Effector memory CD8-positive, alpha-beta T cell (primary cell): ENCODE measurements around the gene PCGF3.

Experiments used
- ATAC-seq: fragments of 150-1000 bp; cut with Tn5 transposase; replicated peaks from 2 replicates; pipeline ENCODE4 v1.10.0; 2021; ENCODE audit warnings: mild to moderate bottlenecking, moderate library complexity
- DNase-seq, 3 experiments: peaks; one replicate each; pipeline ENCODE4 v3.0.0; 2021
- H3K27ac Mint-ChIP-seq, 2 donors: one replicate each; pipeline ENCODE4 v1.8.0; 2022; ENCODE audit warnings: mild to moderate bottlenecking in 2 of 2, mixed read lengths in 2 of 2, moderate library complexity in 2 of 2
- H3K27me3 Mint-ChIP-seq, 2 donors: one replicate each; pipeline ENCODE4 v1.8.0; 2022; ENCODE audit warnings: mixed read lengths in 2 of 2
- H3K36me3 Mint-ChIP-seq: one replicate; pipeline ENCODE4 v1.8.0; 2022; ENCODE audit warnings: mild to moderate bottlenecking, moderate library complexity, mixed read lengths; ENCODE audit not compliant: insufficient read depth
- H3K4me1 Mint-ChIP-seq, 2 donors: one replicate each; pipeline ENCODE4 v1.8.0; 2022; ENCODE audit warnings: low read depth in 2 of 2, mixed read lengths in 2 of 2
- H3K4me3 Mint-ChIP-seq, 2 donors: one replicate each; pipeline ENCODE4 v1.8.0; 2022; ENCODE audit warnings: mild to moderate bottlenecking in 2 of 2, mixed read lengths in 2 of 2, moderate library complexity in 2 of 2
- H3K9me3 Mint-ChIP-seq, 2 donors: one replicate each; pipeline ENCODE4 v1.8.0; 2022; ENCODE audit warnings: mixed read lengths in 2 of 2

The PCGF3 gene

DNA sequence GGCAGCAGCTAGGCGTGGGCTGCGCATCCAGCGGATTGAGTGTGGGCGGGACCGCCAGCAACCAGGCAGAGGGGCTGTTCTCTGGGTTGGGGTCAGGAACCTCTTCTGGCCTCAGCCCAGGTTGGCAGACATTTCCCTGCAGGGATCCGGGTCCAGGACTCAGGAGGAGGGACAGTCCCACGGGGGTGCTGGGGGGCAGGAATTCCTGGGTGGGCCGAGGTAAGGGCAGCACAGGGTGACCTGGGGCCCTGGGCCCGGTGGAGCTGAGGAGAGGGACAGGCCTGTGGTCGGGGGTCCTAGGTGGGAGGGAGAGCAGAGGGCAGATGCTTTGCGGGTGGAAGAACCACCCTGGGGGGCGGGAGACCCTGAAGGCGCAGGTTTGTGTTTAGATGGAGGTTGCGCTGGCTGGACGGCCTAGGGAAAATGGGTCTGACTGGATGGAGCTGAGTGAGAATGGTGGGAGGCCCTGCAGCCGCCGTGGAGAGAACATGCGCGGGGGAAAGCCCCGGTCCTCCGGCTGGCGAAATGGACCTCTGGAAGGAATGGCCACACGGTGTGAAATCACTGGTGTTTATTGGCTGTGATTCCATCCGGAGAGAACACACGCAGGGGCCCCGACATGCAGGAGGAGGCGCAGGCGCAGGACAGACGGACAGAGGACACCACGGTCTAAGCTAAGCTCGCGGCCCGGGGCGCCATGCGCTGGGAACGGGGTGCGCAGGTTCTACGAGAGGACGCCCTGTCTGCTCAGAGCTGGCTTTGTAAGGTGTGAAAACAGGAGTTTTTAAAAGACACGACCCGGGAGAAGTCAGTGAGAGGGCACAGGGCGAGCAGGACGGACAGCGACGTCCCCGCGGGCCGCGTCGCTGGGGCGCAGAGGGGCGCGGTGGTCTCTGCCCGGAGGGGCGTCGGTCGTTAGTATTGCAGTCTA, 79.0 kb downstream of the PCGF3 start:
- Mint-ChIP-seq H3K4me1 (peaks cover 22 to 24% of the 10 kb centered on the region in 2 donors), H3K36me3 (peaks cover 34% of the 10 kb centered on the region), H3K27me3 (peaks cover 22 to 28% of the 10 kb centered on the region in 2 donors), H3K4me3 (peak overlapping the region; percentile 35 to 55), H3K27ac (no peak overlapping the region), H3K9me3 (no peaks in the 10 kb centered on the region)
- DNase-seq: no peak
- ATAC-seq: no peak

DNA sequence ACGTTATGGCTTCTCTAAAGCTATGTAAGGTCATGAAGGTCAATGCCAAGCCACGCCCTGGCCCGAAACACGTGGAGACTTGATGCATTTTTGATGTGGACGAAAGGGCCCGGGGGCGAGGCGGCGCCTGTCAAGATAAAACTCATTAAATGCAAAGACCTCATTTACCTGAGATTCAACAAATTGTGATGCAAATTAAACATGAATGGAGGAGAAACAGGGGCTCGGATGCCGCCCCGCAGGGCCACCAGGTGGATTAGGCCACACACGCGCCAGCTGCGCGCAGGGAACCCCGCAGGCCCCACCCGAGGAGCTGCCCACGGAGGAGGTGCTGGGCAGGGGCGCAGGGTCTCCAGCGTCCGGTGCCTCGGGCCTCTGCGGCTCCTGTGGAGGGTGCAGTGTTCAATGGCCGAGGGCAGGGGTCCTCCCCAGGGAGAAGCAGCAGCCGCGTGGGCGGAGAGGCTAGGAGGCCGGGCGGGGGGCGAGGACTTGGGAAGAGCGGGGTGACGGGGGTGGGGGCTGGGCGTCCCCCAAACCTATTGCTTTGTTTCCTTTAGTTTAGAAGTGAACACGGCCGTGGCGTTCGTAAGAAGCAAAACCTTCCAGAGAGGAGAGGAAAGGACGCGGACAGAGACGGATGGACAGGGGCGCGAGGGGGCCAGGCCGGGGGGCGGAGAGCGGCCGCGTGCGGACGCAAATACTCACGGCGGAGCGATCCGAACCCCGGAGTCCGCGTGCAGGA, 79.9 kb downstream of the PCGF3 start:
- Mint-ChIP-seq H3K27ac (no peak overlapping the region), H3K4me1 (peaks cover 14 to 16% of the 10 kb centered on the region in 2 donors), H3K9me3 (no peaks in the 10 kb centered on the region), H3K27me3 (peaks cover 23 to 28% of the 10 kb centered on the region in 2 donors), H3K4me3 (peak overlapping the region; percentile 35 to 55), H3K36me3 (peaks cover 26% of the 10 kb centered on the region)
- DNase-seq: no peak
- no peak for ATAC-seq

DNA sequence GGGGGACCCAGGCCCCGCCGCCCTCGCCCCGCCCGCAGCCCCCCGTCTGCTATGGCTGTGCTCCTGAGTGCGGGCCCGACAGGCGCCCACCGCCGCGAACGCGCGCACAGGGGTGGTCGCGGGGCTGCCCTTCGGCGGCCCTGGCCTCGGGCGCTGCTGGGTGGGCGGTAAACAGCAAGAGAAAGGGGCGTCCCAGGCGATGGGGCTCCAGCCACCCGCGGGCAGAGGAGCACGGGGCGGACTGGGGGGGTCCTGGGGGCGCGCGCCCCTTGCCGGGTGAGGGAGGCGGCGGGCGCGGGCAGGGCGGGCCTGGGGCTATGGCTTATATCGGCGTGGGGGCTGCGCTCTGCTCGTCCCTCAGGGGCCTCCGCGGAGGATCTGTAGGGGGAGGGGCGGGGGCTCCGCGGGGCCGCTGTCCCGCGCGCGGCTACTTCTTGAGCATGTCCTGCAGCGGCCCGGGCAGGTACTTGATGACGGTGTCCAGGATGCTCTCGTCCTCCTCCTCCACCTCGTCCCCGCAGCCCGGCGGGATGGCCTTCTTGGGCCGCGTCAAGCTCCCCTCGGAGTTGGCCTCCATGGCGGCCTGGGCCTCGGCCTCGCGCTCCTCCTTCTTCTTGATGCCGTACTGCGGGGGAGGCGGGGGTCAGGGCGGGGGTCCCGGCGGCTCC, 80.6 kb downstream of the PCGF3 start:
- peaks cover 14 to 16% of the 10 kb centered on the region in 2 donors for H3K4me1 Mint-ChIP-seq
- H3K9me3 Mint-ChIP-seq: no peaks in the 10 kb centered on the region
- no peak for DNase-seq
- no peak for ATAC-seq
- H3K36me3 Mint-ChIP-seq: peaks cover 19% of the 10 kb centered on the region
- peak overlapping the region; percentile 8 to 55 for H3K4me3 Mint-ChIP-seq
- no peak overlapping the region for H3K27ac Mint-ChIP-seq
- peaks cover 28 to 29% of the 10 kb centered on the region in 2 donors for H3K27me3 Mint-ChIP-seq

DNA sequence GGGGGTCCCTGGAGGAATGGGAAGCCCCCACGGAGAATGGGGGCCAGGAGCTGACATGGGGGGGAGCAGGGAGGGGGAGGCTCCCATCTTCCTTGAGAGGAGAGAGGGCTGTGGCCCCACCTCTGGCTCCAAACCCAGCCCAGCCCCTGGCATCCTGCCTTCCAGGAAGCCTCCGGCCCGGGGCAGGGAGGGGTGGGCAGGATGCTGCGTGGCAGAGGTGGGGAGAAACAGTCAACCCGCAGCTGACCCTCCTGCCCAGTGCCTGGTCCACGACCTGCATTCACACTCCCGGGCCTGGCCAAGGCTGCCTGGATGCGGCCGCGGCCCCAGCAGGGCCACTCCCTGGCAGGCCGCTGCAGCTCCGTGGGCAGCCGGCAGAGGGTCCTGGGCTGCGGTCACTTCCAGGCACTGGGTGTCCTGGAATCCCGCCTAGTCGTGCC, 81.2 kb downstream of the PCGF3 start:
- peaks cover 12% of the 10 kb centered on the region for H3K36me3 Mint-ChIP-seq
- H3K4me3 Mint-ChIP-seq: peak overlapping the region in 1 of 2 donors; percentile 53
- H3K27me3 Mint-ChIP-seq: peaks cover 28 to 29% of the 10 kb centered on the region in 2 donors
- no peak for ATAC-seq
- DNase-seq: no peak
- H3K4me1 Mint-ChIP-seq: peaks cover 14 to 16% of the 10 kb centered on the region in 2 donors
- no peaks in the 10 kb centered on the region for H3K9me3 Mint-ChIP-seq
- H3K27ac Mint-ChIP-seq: no peak overlapping the region

DNA sequence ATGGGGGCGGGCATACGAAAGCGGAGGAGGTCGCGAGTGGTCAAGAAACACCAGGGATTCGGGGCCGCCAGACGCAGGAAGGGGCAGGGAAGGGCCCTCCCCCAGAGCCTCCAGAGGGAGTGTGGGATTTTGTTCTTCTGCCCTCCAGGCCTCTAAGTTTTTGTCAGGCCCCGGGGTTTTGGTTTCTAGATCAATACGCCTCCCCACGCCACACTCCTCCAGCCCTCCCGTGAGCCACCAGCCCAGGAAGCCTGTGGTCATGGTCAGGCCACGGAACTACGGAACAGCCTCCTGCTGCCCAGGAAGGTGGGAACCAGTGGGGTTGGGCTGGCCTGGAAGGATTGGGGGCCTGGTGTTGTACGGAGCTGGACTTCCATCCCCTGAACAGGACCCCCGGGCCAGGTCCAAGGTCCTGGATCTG, 81.9 kb downstream of the PCGF3 start:
- ATAC-seq (no peak), DNase-seq (no peak)
- no peak overlapping the region for H3K27ac Mint-ChIP-seq
- H3K4me1 Mint-ChIP-seq: peaks cover 8 to 11% of the 10 kb centered on the region in 2 donors
- H3K27me3 Mint-ChIP-seq: peaks cover 31 to 32% of the 10 kb centered on the region in 2 donors
- peak overlapping the region in 1 of 2 donors; percentile 53 for H3K4me3 Mint-ChIP-seq
- H3K36me3 Mint-ChIP-seq: peaks cover 9% of the 10 kb centered on the region
- H3K9me3 Mint-ChIP-seq: no peaks in the 10 kb centered on the region

DNA sequence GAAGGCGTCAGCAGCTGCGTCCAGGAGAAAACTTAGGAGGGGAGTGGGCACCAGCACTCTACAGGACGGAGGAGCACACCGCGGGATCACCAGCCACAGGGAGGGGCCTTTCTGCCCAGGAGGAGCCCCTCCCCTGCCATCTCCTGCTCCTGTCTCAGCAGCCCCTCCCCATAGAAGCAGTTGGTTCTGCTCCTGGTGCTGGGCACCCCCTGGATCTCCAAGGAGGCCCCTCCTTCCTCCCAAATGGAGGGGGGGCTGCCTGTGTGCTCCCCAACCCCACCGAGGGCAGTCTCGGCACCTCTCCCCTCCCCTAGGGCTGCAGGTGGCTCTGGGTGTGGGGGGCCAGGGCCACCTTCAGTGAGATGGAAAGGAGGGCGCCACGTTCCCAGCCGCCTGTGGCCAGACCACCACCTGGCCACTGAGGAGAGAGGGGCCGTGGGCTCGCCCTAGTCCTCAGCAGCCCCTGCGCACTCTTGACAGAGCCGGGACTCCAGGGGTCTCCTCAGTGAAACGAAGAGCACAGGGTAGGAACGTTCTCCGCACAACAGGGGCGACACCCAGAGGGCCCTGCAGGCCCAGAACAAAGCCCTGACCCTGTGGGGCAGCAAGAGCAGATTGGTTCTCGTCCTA, 82.5 kb downstream of the PCGF3 start:
- H3K4me1 Mint-ChIP-seq: peaks cover 13 to 17% of the 10 kb centered on the region in 2 donors
- H3K9me3 Mint-ChIP-seq: no peaks in the 10 kb centered on the region
- H3K27ac Mint-ChIP-seq: no peak overlapping the region
- peaks cover 8% of the 10 kb centered on the region for H3K36me3 Mint-ChIP-seq
- no peak overlapping the region for H3K4me3 Mint-ChIP-seq
- ATAC-seq (no peak), DNase-seq (no peak)
- peaks cover 37% of the 10 kb centered on the region in 2 donors for H3K27me3 Mint-ChIP-seq

DNA sequence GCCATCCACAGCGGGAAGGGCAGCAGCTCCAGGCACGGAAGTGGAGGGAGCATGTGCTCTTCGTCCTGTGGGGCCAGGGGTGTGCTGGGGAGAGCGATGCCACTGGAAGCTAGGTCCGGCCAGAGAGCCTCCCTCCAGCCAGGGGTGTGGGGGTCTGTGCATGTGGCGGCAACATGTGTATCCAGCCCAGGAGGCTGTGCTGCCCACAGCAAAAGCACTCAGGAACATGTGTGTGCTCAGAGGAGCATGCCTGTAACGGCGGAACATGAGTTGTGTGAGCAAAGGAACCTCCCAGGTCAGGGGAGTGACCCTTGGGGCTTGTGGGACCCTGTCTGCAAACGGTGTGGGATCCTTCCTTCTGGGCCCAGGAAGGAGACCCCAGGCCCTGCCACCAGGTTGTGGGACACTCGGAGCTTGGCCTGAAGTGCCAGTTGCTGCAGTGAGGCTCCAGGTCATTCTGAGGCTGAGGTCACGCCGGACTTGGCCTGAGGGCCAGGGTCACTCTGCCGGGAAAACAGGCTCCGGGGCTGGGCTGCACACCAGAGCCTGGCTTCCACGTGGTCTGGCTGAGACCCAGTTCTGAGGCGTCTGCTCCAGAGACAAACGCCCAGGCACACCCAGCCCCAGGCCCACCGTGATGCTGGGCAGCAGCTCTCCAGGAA, 83.1 kb downstream of the PCGF3 start:
- Mint-ChIP-seq H3K36me3 (peaks cover 8% of the 10 kb centered on the region), H3K9me3 (no peaks in the 10 kb centered on the region), H3K27ac (no peak overlapping the region), H3K4me1 (peaks cover 15 to 17% of the 10 kb centered on the region in 2 donors), H3K27me3 (peaks cover 43% of the 10 kb centered on the region in 2 donors), H3K4me3 (no peak overlapping the region)
- DNase-seq (no peak), ATAC-seq (no peak)

DNA sequence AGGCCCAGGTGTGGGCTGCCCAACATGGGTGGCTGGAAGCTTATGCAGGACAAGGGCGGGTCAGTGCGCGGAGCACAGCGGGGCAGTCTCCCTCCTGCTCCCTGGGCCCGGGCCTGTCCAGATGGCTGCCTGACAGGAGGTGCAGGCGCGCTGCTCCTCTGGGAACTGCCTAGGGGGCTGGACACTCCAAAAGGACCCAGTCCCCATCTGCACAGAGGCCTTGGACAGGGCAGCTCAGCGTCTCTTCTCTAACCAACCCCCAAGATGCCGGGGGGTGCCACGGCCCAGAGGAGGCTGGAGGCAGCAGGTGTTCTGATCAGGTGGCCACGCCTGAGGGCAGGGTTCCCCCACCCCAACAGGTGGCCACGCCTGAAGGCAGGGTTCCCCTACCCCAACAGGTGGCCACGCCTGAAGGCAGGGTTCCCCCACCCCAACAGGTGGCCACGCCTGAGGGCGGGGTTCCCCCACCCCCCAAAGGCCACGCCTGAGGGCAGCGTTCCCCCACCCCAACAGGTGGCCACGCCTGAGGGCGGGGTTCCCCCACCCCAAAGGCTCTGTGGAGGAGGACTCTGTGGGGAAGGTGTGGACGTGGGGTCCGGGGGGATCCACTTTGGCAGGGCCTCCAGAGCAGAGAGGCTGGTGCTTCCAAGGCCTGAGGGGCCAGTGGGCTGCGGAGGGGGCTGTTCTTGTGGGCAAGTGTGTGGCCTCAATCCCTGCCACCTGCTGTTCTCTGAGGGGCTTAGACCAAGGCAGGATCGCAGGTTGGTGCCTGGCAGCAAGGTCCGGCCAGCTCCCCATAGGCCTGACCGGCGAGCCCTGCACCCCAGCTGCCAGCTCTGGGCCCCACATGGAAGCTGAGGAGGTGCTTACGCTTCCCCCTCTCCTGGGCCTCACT, 84.2 kb downstream of the PCGF3 start:
- ATAC-seq: no peak
- H3K4me3 Mint-ChIP-seq: no peak overlapping the region
- peaks cover 44 to 47% of the 10 kb centered on the region in 2 donors for H3K27me3 Mint-ChIP-seq
- no peak for DNase-seq
- no peaks in the 10 kb centered on the region for H3K9me3 Mint-ChIP-seq
- no peak overlapping the region for H3K27ac Mint-ChIP-seq
- H3K4me1 Mint-ChIP-seq: peaks cover 12 to 21% of the 10 kb centered on the region in 2 donors
- peaks cover 4% of the 10 kb centered on the region for H3K36me3 Mint-ChIP-seq

DNA sequence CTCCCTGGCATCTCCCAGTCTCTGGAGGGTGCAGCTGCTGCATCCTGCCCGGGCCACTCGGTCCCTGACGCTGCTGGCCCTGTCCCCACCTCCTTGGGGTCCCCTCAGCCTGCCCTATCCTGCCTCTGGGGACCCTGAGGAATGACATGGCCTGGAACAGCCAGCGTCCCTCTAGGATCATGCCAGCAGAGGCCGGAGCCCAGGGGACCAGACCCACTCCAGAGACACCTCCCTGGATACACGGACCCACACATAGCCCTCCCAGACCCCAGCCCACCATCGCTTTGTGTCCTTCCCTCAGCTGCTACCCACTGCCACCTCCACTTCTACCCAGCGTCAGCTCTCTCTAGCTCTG, 84.8 kb downstream of the PCGF3 start:
- DNase-seq (no peak), ATAC-seq (no peak)
- Mint-ChIP-seq H3K36me3 (peaks cover 4% of the 10 kb centered on the region), H3K9me3 (no peaks in the 10 kb centered on the region), H3K27me3 (peaks cover 40 to 44% of the 10 kb centered on the region in 2 donors), H3K4me1 (peaks cover 11 to 19% of the 10 kb centered on the region in 2 donors), H3K4me3 (no peak overlapping the region), H3K27ac (no peak overlapping the region)

DNA sequence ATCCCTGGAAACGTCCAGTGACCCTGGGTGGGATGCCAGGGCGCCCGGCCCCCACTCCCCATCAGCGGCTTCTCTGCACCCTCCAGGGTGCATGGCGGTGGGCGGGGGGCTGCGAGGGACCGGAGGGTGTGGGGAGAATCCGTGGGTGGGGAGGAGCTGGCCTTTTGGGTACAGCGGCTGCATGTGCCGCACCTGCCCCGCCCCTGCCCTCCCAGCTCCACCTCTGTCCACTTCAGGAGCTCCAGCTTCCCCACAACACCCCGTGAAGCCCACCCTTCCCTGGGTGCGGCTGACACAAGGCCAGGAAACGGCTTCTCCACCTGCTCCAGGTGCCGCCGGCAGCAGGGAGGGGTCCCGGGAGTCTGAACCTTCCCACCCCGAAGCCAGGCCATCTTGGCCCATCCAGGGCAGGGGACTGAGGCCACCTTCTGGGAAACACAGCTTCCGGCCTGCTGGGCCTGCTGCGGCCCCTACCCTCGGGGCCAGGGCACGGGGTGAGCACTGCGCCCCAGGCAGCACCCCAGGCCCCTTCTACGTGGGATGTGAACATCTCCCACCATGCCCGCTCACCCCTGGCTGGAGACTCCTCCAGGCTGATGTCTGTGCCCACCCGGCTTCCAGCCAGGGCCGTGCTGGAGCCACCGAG, 85.7 kb downstream of the PCGF3 start:
- Mint-ChIP-seq H3K27ac (no peak overlapping the region), H3K36me3 (peaks cover 5% of the 10 kb centered on the region), H3K4me1 (peaks cover 11 to 19% of the 10 kb centered on the region in 2 donors), H3K27me3 (peaks cover 38 to 40% of the 10 kb centered on the region in 2 donors), H3K4me3 (no peak overlapping the region), H3K9me3 (no peaks in the 10 kb centered on the region)
- DNase-seq (no peak), ATAC-seq (no peak)

DNA sequence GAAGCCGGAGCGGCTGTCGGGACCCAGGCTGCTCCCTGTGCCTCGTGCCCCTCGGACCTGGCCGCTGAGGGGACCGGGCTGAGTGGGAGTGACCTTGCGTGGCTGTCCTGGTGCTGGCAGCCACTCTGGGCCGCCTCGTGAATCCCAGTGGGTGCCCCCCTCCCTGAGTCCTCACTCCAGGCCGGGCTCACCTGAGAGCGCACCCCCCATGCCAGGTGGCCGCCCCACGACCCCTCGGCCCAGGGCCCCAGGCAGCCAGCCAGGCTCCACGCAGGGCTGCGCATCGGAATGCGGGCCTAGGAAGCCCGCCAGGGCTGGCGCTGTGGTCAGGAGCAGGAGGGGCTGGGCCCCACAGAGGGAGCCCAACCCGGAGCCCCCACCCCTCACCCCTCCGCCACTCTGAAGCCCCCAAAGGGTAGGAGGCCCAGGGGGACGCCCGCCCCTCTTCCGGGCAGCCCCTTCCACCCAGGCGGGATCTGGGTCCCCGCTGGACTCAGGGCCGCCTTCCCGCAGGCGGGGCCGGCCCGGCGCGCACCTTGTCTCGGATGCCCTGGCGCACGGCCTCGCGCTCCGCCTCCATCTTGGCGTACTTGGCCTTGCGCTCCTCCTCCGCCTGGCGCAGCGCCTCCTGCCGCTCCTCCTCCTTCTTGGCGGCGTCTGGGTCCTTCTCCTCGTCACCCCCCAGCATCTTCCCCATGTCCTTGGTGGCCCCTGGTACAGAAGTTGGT, 86.4 kb downstream of the PCGF3 start:
- Mint-ChIP-seq H3K27me3 (peaks cover 35 to 39% of the 10 kb centered on the region in 2 donors), H3K4me1 (peaks cover 11 to 19% of the 10 kb centered on the region in 2 donors), H3K27ac (no peak overlapping the region), H3K4me3 (peak overlapping the region; percentile 66 to 74), H3K9me3 (no peaks in the 10 kb centered on the region), H3K36me3 (peaks cover 6% of the 10 kb centered on the region)
- peak; percentile 66 for ATAC-seq
- DNase-seq: no peak
